ENCODE measurements around the gene ROBO1.

DNA sequence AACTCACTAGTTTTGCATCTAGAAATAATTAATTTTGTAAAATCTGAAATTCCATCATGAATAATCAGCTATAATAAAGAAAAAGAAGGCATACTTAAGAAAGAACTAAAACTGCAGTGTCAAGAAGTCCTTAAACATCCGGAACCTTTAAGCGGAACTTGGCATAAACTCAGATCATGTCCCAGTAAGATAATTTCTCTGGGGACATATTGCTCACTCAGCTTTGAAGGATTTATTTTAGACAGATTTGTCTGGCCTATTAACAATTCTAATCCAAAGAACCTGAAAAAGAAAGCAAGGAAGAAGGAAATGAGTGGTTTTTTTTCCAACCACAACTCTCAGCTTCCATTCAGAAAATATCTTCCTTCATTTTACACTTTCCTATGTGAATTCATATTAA lies 850.3 kb downstream of the ROBO1 start:
- TF ChIP-seq ZNF850 (CRISPR knock-in tag; conservative IDR thresholded peaks at IDR 0.05) (no peak), GPN1 (CRISPR knock-in tag; IDR thresholded peaks at IDR 0.05; ENCODE audit: borderline replicate concordance) (no peak), HDAC6 (IDR thresholded peaks at IDR 0.05; ENCODE audit: low read depth, low read length) (no peak)
